Neural progenitor cell (in vitro differentiated cells): ENCODE results near the gene ATXN8OS. TPM values are rescaled to one million over a fixed set of nuclear protein-coding genes. Genes with fewer than 3 reads are reported as not detected.
"Not testable (repeated sequence)": the region's sequence is repeated elsewhere in the genome, so short reads cannot be mapped to it uniquely, and the experiment has no call there.

Experiments used
- DNase-seq: peaks from one replicate; pipeline ENCODE4 v3.0.0-alpha.2; 2016; ENCODE audit warnings: low spot score
- H2AFZ ChIP-seq: fragments of 200-600 bp; sonication (generic); replicated peaks from 2 replicates; pipeline ENCODE4 v1.6.1; 2016; ENCODE audit warnings: antibody characterized with exemption
- H3F3A ChIP-seq: fragments of 200-600 bp; sonication (generic); 2 replicates; pipeline ENCODE4 v1.6.1; 2016; ENCODE audit warnings: antibody characterized with exemption, low read depth
- H3K27ac ChIP-seq: fragments of 200-600 bp; sonication (generic); 2 replicates; pipeline ENCODE4 v1.5.1; 2016; ENCODE audit warnings: mild to moderate bottlenecking
- H3K27me3 ChIP-seq: fragments of 200-600 bp; sonication (generic); 2 replicates; pipeline ENCODE4 v1.6.1; 2016; ENCODE audit warnings: mild to moderate bottlenecking, moderate library complexity
- H3K36me3 ChIP-seq: fragments of 200-600 bp; sonication (generic); 2 replicates; pipeline ENCODE4 v1.5.1; 2016
- H3K4me1 ChIP-seq: fragments of 200-600 bp; sonication (generic); 2 replicates; pipeline ENCODE4 v1.6.1; 2016; ENCODE audit warnings: mixed run types
- H3K4me2 ChIP-seq: fragments of 200-600 bp; sonication (generic); 2 replicates; pipeline ENCODE4 v1.6.1; 2016
- H3K4me3 ChIP-seq: fragments of 200-600 bp; sonication (generic); 2 replicates; pipeline ENCODE4 v1.5.1; 2016
- H3K79me2 ChIP-seq: fragments of 200-600 bp; sonication (generic); 2 replicates; pipeline ENCODE4 v1.6.1; 2016; ENCODE audit warnings: low read depth
- H3K9ac ChIP-seq: fragments of 200-600 bp; sonication (generic); 2 replicates; pipeline ENCODE4 v1.6.1; 2016
- H3K9me3 ChIP-seq: fragments of 200-600 bp; sonication (generic); 2 replicates; pipeline ENCODE4 v1.5.1; 2016; ENCODE audit warnings: low read depth
- H4K20me1 ChIP-seq: fragments of 200-600 bp; sonication (generic); 2 replicates; pipeline ENCODE4 v1.6.1; 2016; ENCODE audit warnings: low read depth
- H3K27ac Mint-ChIP-seq: 3 replicates; pipeline ENCODE4 v1.8.0; 2021; ENCODE audit warnings: mixed read lengths
- H3K27me3 Mint-ChIP-seq: 2 replicates; pipeline ENCODE4 v1.8.0; 2022; ENCODE audit warnings: low read depth, mild to moderate bottlenecking, inconsistent platforms, moderate library complexity, mixed read lengths; ENCODE audit not compliant: insufficient read depth
- H3K36me3 Mint-ChIP-seq: 3 replicates; pipeline ENCODE4 v1.8.0; 2021; ENCODE audit warnings: mixed read lengths
- H3K4me1 Mint-ChIP-seq: 3 replicates; pipeline ENCODE4 v1.8.0; 2021; ENCODE audit warnings: mixed read lengths
- H3K4me3 Mint-ChIP-seq: 3 replicates; pipeline ENCODE4 v1.8.0; 2021; ENCODE audit warnings: mild to moderate bottlenecking, moderate library complexity, mixed read lengths
- H3K9me3 Mint-ChIP-seq: 3 replicates; pipeline ENCODE4 v1.8.0; 2020; ENCODE audit warnings: mixed read lengths
- EZH2 ChIP-seq: fragments of 200-600 bp; sonication (generic); IDR thresholded peaks from 2 replicates; pipeline ENCODE4 v1.6.1; 2017; ENCODE audit warnings: antibody characterized with exemption, mild to moderate bottlenecking, moderate library complexity
- EZH2phosphoT487 ChIP-seq: fragments of 200-600 bp; sonication (generic); IDR thresholded peaks from 2 replicates; pipeline ENCODE4 v1.6.1; 2017; ENCODE audit warnings: antibody characterized with exemption
- total RNA-seq: library from RNA; depleted of rRNA; stranded (reverse); fragments of >200 nt; gene quantifications from 2 replicates; pipeline ENCODE4 v1.2.3, GENCODE V29; 2015; ENCODE audit warnings: low replicate concordance
- TF ChIP-seq, protein P1 (sequence below): fragments of 200-600 bp; sonication (generic); IDR thresholded peaks from 2 replicates; pipeline ENCODE4 v1.5.1; 2017; ENCODE audit warnings: antibody characterized with exemption, mild to moderate bottlenecking

The ATXN8OS gene
- total RNA-seq, 1 donor from 2014 or later: not detected

DNA sequence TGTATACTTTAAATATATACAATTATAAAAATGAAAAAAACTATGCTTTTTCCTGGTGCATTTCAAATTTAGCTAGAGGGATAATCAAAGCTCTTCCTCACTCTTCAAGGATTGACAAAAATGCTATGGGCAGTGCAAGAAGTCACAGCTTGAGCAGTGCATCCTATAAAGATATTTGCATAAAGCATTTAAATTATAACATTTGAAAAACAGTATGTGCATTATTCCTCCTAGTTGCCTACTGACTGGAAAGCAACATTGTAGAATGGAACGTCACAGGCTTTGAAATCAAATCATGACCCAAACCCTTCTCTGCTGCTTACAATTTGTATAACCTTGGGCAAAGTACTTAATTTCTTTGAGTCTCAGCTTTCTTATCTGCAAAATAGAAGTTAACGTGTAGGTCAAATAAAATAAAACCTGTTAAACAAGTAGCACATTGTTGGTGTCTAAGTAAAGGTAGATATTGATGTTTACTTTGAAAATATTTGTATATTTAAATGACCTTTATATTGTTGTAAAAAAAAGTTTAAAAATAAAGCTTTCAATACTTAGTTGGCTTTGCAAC lies 9.8 kb downstream of the ATXN8OS start:
- no peaks in the 10 kb centered on the region for H3K27me3 Mint-ChIP-seq
- H3K79me2 ChIP-seq: no peaks in the 10 kb centered on the region

GRCh38 chr13:70125693-70126092 lies 18.1 kb downstream of the ATXN8OS start:
- no peak overlapping the region for H3K27ac Mint-ChIP-seq
- Histone ChIP-seq H4K20me1 (no peaks in the 10 kb centered on the region), H3K4me1 (no peaks in the 10 kb centered on the region), H3K27me3 (no peaks in the 10 kb centered on the region), H3K79me2 (no peaks in the 10 kb centered on the region), H3F3A (no peaks in the 10 kb centered on the region), H3K4me3 (no peak overlapping the region), H2AFZ (no peak overlapping the region), H3K4me2 (no peak overlapping the region), H3K27ac (no peak overlapping the region), H3K9ac (no peak overlapping the region), H3K36me3 (no peaks in the 10 kb centered on the region), H3K9me3 (no peaks in the 10 kb centered on the region)
- DNase-seq: no peak
- no peaks in the 10 kb centered on the region for H3K27me3 Mint-ChIP-seq
- TF ChIP-seq EZH2 (no peak), EZH2phosphoT487 (no peak)
- TF ChIP-seq, protein P1, sequence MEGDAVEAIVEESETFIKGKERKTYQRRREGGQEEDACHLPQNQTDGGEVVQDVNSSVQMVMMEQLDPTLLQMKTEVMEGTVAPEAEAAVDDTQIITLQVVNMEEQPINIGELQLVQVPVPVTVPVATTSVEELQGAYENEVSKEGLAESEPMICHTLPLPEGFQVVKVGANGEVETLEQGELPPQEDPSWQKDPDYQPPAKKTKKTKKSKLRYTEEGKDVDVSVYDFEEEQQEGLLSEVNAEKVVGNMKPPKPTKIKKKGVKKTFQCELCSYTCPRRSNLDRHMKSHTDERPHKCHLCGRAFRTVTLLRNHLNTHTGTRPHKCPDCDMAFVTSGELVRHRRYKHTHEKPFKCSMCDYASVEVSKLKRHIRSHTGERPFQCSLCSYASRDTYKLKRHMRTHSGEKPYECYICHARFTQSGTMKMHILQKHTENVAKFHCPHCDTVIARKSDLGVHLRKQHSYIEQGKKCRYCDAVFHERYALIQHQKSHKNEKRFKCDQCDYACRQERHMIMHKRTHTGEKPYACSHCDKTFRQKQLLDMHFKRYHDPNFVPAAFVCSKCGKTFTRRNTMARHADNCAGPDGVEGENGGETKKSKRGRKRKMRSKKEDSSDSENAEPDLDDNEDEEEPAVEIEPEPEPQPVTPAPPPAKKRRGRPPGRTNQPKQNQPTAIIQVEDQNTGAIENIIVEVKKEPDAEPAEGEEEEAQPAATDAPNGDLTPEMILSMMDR: no peak
- H3K36me3 Mint-ChIP-seq: no peaks in the 10 kb centered on the region
- H3K9me3 Mint-ChIP-seq: no peaks in the 10 kb centered on the region
- H3K4me3 Mint-ChIP-seq: no peak overlapping the region
- no peaks in the 10 kb centered on the region for H3K4me1 Mint-ChIP-seq

More for the DNA sequence above, 9.8 kb downstream of the ATXN8OS start:
- Mint-ChIP-seq H3K4me1 (no peaks in the 10 kb centered on the region), H3K36me3 (no peaks in the 10 kb centered on the region), H3K4me3 (no peak overlapping the region), H3K9me3 (no peaks in the 10 kb centered on the region), H3K27ac (no peak overlapping the region)
- Histone ChIP-seq H3K36me3 (no peaks in the 10 kb centered on the region), H3K27ac (no peak overlapping the region), H3K27me3 (no peaks in the 10 kb centered on the region), H3F3A (no peaks in the 10 kb centered on the region), H3K9ac (no peak overlapping the region), H3K4me3 (no peak overlapping the region), H4K20me1 (no peaks in the 10 kb centered on the region), H3K4me2 (no peak overlapping the region), H2AFZ (no peak overlapping the region), H3K4me1 (no peaks in the 10 kb centered on the region), H3K9me3 (no peaks in the 10 kb centered on the region)
- DNase-seq: no peak
- TF ChIP-seq, protein P1: no peak
- TF ChIP-seq EZH2: no peak
- no peak for TF ChIP-seq EZH2phosphoT487

GRCh38 chr13:70128098-70128497 lies 20.5 kb downstream of the ATXN8OS start:
- H3K27me3 ChIP-seq: no peaks in the 10 kb centered on the region
- no peak overlapping the region for H3K27ac Mint-ChIP-seq
- no peak for DNase-seq
- H3K9me3 ChIP-seq: no peaks in the 10 kb centered on the region
- no peaks in the 10 kb centered on the region for H3K79me2 ChIP-seq
- no peak overlapping the region for H3K4me3 Mint-ChIP-seq
- H3K36me3 ChIP-seq: no peaks in the 10 kb centered on the region
- no peaks in the 10 kb centered on the region for H3K36me3 Mint-ChIP-seq
- no peak overlapping the region for H3K4me2 ChIP-seq
- no peak for TF ChIP-seq EZH2
- no peak for TF ChIP-seq EZH2phosphoT487
- TF ChIP-seq, protein P1: no peak
- no peak overlapping the region for H2AFZ ChIP-seq
- no peaks in the 10 kb centered on the region for H3K4me1 Mint-ChIP-seq
- no peak overlapping the region for H3K4me3 ChIP-seq
- H3K4me1 ChIP-seq: no peaks in the 10 kb centered on the region
- H3K9ac ChIP-seq: no peak overlapping the region
- H4K20me1 ChIP-seq: no peaks in the 10 kb centered on the region
- H3K27me3 Mint-ChIP-seq: no peaks in the 10 kb centered on the region
- no peaks in the 10 kb centered on the region for H3K9me3 Mint-ChIP-seq
- no peaks in the 10 kb centered on the region for H3F3A ChIP-seq
- H3K27ac ChIP-seq: no peak overlapping the region

- not testable (repeated sequence) for H3K36me3 Mint-ChIP-seq, H3K4me3 Mint-ChIP-seq, H3K9ac ChIP-seq
Observed at GRCh38 chr13:70142658-70143057, 35.0 kb downstream of the ATXN8OS start.

More at GRCh38 chr13:70142658-70143057, 35.0 kb downstream of the ATXN8OS start:
- not testable (repeated sequence) for H3K4me2 ChIP-seq, H3K27ac ChIP-seq, H3K36me3 ChIP-seq, H3K27me3 ChIP-seq, H3K9me3 Mint-ChIP-seq, H4K20me1 ChIP-seq, H3K4me3 ChIP-seq, H3K27ac Mint-ChIP-seq, H2AFZ ChIP-seq, H3K27me3 Mint-ChIP-seq, H3F3A ChIP-seq, H3K4me1 Mint-ChIP-seq, H3K4me1 ChIP-seq, H3K79me2 ChIP-seq, H3K9me3 ChIP-seq, DNase-seq
